Keratinocyte (primary cell): ENCODE data around the gene MED16. TPM values are rescaled to one million over a fixed set of nuclear protein-coding genes. Genes with fewer than 3 reads are reported as not detected.
"Not testable (repeated sequence)": the region's sequence is repeated elsewhere in the genome, so short reads cannot be mapped to it uniquely, and the experiment has no call there.

Source experiments
- DNase-seq: peaks from one replicate; pipeline ENCODE4 v3.0.0-alpha.2; 2011; ENCODE audit warnings: low read depth, missing footprints, low spot score
- FAIRE-seq: peaks from 2 replicates; lab custom pipeline; 2011; peaks lifted over from hg19 to GRCh38; lab: Jason Lieb, UNC
- H2AFZ ChIP-seq: 2 replicates; pipeline ENCODE4 v1.6.0; 2012; ENCODE audit warnings: low read length, control low read depth, inconsistent platforms; ENCODE audit not compliant: control insufficient read depth
- H3K27ac ChIP-seq: 2 replicates; pipeline ENCODE4 v1.5.1; 2011; ENCODE audit warnings: low read length; ENCODE audit not compliant: control insufficient read depth, insufficient read depth
- H3K27me3 ChIP-seq: 3 replicates; pipeline ENCODE4 v1.6.0; 2011; ENCODE audit warnings: low read length; ENCODE audit not compliant: control insufficient read depth, insufficient read depth; ENCODE audit errors: extremely low read depth
- H3K36me3 ChIP-seq, 2 experiments: 2 replicates in 1 of 2; 3 replicates in 1 of 2; pipeline ENCODE4 v1.5.1; 2011; ENCODE audit warnings: low read length in 2 of 2, mild to moderate bottlenecking in 1 of 2; ENCODE audit not compliant: control insufficient read depth in 2 of 2, insufficient read depth in 2 of 2; ENCODE audit errors: extremely low read depth in 1 of 2
- H3K4me1 ChIP-seq: 3 replicates; pipeline ENCODE4 v1.5.1; 2011; ENCODE audit warnings: low read length; ENCODE audit not compliant: control insufficient read depth, insufficient read depth; ENCODE audit errors: extremely low read depth
- H3K4me2 ChIP-seq: 3 replicates; pipeline ENCODE4 v1.6.0; 2011; ENCODE audit warnings: low read depth, low read length; ENCODE audit not compliant: control insufficient read depth, insufficient read depth; ENCODE audit errors: extremely low read depth
- H3K4me3 ChIP-seq, 3 experiments: fragments of 200-600 bp in 1 of 3; sonication (generic) in 1 of 3; 2 replicates in 2 of 3; 3 replicates in 1 of 3; pipeline ENCODE4 v1.5.1; 2011 to 2016; ENCODE audit warnings: low read length in 3 of 3, mild to moderate bottlenecking in 3 of 3, control low read depth in 2 of 3, inconsistent platforms in 1 of 3, low read depth in 1 of 3, mixed read lengths in 1 of 3, mixed run types in 1 of 3, moderate library complexity in 1 of 3; ENCODE audit not compliant: control insufficient read depth in 2 of 3, insufficient read depth in 2 of 3; ENCODE audit errors: extremely low read depth in 1 of 3
- H3K79me2 ChIP-seq: 2 replicates; pipeline ENCODE4 v1.6.0; 2012; ENCODE audit warnings: low read length; ENCODE audit not compliant: control insufficient read depth, insufficient read depth
- H3K9ac ChIP-seq: 3 replicates; pipeline ENCODE4 v1.6.0; 2011; ENCODE audit warnings: low read length; ENCODE audit not compliant: control insufficient read depth, insufficient read depth; ENCODE audit errors: extremely low read depth
- H3K9me1 ChIP-seq: 3 replicates; pipeline ENCODE4 v1.6.0; 2011; ENCODE audit warnings: low read length; ENCODE audit not compliant: control insufficient read depth, insufficient read depth; ENCODE audit errors: extremely low read depth
- H3K9me3 ChIP-seq: 2 replicates; pipeline ENCODE4 v1.5.1; 2012; ENCODE audit warnings: low read depth, low read length; ENCODE audit not compliant: control insufficient read depth
- H4K20me1 ChIP-seq: 3 replicates; pipeline ENCODE4 v1.6.0; 2011; ENCODE audit warnings: low read length; ENCODE audit not compliant: control insufficient read depth, insufficient read depth; ENCODE audit errors: extremely low read depth
- EZH2 ChIP-seq: IDR thresholded peaks from one replicate; pipeline ENCODE4 v1.6.1; 2012; ENCODE audit warnings: inconsistent platforms, mild to moderate bottlenecking, low read length, moderate library complexity
- dilution Hi-C: fragments of 300-500 bp; cut with MboI; formaldehyde crosslinking; loops from one replicate; pipeline ENCODE4 v1.7.0; 2020; ENCODE audit warnings: low sequenced_read_pairs; ENCODE audit not compliant: extremely low pct_ligation_motif_present
- polyA plus RNA-seq, 5 experiments: library from polyadenylated mRNA; depleted of rRNA in 3 of 5; stranded (reverse) in 3 of 5; stranded (forward) in 1 of 5; unstranded in 1 of 5; fragments of >200 nt; gene quantifications; 1 replicate in 1 of 5; 2 replicates in 3 of 5; 3 replicates in 1 of 5; pipeline versions ENCODE4 v1.2.1 to v1.2.3, GENCODE V29; 2011 to 2012; ENCODE audit warnings: missing spikeins in 2 of 5, low read depth in 1 of 5, low replicate concordance in 1 of 5
- TF ChIP-seq, protein P1 (sequence below), 3 experiments: IDR thresholded peaks in 1 of 3; conservative IDR thresholded peaks in 1 of 3; optimal IDR thresholded peaks in 1 of 3; 2 replicates in 2 of 3; 3 replicates in 1 of 3; pipeline versions ENCODE3 to v1.5.1; 2011; ENCODE audit warnings: low read length in 3 of 3, mild to moderate bottlenecking in 3 of 3, moderate library complexity in 2 of 3, control low read depth in 1 of 3, inconsistent platforms in 1 of 3; ENCODE audit not compliant: insufficient read depth in 2 of 3; ENCODE audit errors: extremely low read depth in 1 of 3

MED16 gene
- polyA plus RNA-seq, 1 donor (not counting 4 experiments of a cell fraction or from before 2014, with no cell fraction given): 9.7 TPM

DNA sequence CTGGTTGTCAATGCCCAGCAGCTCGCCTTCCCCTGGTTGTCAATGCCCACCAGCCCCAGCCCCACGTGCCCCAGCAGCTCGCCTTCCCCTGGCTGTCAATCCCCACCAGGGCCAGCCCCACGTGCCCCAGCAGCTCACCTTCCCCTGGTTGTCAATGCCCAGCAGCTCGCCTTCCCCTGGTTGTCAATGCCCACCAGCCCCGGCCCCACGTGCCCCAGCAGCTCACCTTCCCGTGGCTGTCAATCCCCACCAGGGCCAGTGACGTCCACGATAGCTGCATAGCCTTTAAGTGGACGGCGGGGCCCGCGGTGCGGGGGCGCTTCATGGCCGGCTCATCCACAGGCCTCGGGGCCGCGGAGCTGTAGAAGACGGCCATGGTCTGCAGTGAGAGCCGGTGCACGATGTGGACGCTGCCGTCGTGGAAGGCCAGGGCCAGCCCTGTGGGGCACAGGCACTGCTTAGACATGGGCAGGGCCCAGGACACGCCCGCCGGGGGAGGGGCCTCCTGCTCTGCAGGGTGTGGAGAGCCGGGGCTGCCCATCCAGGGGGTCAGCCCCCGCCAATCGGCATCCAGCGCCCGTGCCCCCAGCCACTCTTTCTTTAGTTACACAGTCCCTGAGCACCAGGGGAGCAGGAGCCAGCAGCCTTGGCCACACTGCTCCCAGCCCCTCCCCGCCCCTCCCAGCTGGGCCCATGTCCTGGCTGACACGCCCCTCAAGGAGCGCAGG is 13.1 kb downstream of the MED16 start:
- H3K4me3 ChIP-seq: no peak overlapping the region
- H3K9ac ChIP-seq: no peak overlapping the region
- H4K20me1 ChIP-seq: peaks cover 2% of the 10 kb centered on the region
- no peaks in the 10 kb centered on the region for H3K79me2 ChIP-seq
- dilution Hi-C loops: no loop called here
- no peak overlapping the region for H3K27ac ChIP-seq
- FAIRE-seq (no peak), DNase-seq (no peak)
- no peaks in the 10 kb centered on the region for H3K9me3 ChIP-seq
- no peak overlapping the region for H2AFZ ChIP-seq
- peaks cover 13 to 26% of the 10 kb centered on the region in 2 experiments for H3K36me3 ChIP-seq
- no peak overlapping the region for H3K4me2 ChIP-seq
- no peaks in the 10 kb centered on the region for H3K9me1 ChIP-seq
- H3K4me1 ChIP-seq: peaks cover 6% of the 10 kb centered on the region
- H3K27me3 ChIP-seq: no peaks in the 10 kb centered on the region
- TF ChIP-seq, protein P1, sequence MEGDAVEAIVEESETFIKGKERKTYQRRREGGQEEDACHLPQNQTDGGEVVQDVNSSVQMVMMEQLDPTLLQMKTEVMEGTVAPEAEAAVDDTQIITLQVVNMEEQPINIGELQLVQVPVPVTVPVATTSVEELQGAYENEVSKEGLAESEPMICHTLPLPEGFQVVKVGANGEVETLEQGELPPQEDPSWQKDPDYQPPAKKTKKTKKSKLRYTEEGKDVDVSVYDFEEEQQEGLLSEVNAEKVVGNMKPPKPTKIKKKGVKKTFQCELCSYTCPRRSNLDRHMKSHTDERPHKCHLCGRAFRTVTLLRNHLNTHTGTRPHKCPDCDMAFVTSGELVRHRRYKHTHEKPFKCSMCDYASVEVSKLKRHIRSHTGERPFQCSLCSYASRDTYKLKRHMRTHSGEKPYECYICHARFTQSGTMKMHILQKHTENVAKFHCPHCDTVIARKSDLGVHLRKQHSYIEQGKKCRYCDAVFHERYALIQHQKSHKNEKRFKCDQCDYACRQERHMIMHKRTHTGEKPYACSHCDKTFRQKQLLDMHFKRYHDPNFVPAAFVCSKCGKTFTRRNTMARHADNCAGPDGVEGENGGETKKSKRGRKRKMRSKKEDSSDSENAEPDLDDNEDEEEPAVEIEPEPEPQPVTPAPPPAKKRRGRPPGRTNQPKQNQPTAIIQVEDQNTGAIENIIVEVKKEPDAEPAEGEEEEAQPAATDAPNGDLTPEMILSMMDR (optimal IDR thresholded peaks at IDR 0.05 in 1 of 3, IDR thresholded peaks at IDR 0.05 in 1 of 3, conservative IDR thresholded peaks at IDR 0.05 in 1 of 3; ENCODE audit: extremely low read depth in 1 of 3, insufficient read depth in 2 of 3, low read length in 3 of 3): no peak
- no peak for TF ChIP-seq EZH2

DNA sequence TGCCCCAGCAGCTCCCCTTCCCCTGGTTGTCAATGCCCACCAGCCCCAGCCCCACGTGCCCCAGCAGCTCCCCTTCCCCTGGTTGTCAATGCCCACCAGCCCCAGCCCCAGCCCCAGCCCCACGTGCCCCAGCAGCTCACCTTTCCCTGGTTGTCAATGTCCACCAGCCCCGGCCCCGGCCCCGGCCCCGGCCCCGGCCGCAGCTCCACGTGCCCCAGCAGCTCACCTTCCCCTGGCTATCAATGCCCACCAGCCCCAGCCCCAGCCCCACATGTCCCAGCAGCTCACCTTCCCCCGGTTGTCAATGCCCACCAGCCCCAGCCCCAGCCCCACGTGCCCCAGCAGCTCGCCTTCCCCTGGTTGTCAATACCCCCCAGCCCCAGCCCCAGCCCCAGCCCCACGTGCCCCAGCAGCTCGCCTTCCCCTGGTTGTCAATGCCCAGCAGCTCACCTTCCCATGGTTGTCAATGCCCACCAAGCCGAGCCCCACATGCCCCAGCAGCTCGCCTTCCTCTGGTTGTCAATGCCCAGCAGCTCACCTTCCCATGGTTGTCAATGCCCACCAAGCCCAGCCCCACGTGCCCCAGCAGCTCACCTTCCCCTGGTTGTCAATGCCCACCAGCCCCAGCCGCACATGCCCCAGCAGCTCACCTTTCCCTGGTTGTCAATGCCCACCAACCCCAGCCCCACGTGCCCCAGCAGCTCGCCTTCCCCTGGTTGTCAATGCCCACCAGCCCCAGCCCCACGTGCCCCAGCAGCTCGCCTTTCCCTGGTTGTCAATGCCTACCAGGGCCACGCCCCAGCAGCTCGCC is 14.0 kb downstream of the MED16 start:
- not testable (repeated sequence) for FAIRE-seq, H3K9me1 ChIP-seq

DNA sequence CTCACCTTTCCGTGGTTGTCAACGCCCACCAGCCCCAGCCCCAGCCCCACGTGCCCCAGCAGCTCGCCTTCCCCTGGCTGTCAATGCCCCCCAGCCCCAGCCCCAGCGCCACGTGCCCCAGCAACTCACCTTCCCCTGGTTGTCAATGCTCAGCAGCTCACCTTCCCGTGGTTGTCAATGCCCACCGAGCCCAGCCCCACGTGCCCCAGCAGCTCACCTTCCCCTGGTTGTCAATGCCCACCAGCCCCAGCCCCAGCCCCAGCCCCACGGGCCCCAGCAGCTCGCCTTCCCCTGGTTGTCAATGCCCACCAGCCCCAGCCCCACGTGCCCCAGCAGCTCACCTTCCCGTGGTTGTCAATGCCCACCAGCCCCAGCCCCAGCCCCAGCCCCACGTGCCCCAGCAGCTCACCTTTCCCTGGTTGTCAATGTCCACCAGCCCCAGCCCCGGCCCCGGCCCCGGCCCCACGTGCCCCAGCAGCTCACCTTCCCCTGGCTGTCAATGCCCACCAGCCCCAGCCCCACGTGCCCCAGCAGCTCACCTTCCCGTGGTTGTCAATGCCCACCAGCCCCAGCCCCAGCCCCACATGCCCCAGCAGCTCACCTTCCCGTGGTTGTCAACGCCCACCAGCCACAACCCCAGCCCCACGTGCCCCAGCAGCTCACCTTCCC is 14.9 kb downstream of the MED16 start:
- H3K9me1 ChIP-seq, FAIRE-seq, DNase-seq, H3K9me3 ChIP-seq, H2AFZ ChIP-seq, H3K79me2 ChIP-seq, dilution Hi-C loops, H3K27ac ChIP-seq, H3K9ac ChIP-seq, H3K4me2 ChIP-seq, H4K20me1 ChIP-seq, H3K27me3 ChIP-seq, H3K4me1 ChIP-seq, H3K4me3 ChIP-seq: not testable (repeated sequence)
- peaks cover 13 to 26% of the 10 kb centered on the region in 2 experiments for H3K36me3 ChIP-seq

More for the DNA sequence above, 14.0 kb downstream of the MED16 start:
- H3K9me3 ChIP-seq, H3K27ac ChIP-seq, H3K4me3 ChIP-seq, H4K20me1 ChIP-seq, H3K79me2 ChIP-seq, H3K4me2 ChIP-seq, dilution Hi-C loops, H3K9ac ChIP-seq, H3K27me3 ChIP-seq, H2AFZ ChIP-seq, DNase-seq, H3K4me1 ChIP-seq: not testable (repeated sequence)
- H3K36me3 ChIP-seq: peaks cover 13 to 26% of the 10 kb centered on the region in 2 experiments
